Tibial nerve (tissue), 4 donors: ENCODE measurements around the gene CLDN10. TPM values are rescaled to one million over a fixed set of nuclear protein-coding genes. Genes with fewer than 3 reads are reported as not detected.

ENCODE experiments used
- DNase-seq, 2 donors: peaks; one replicate each; pipeline ENCODE4 v3.0.0-alpha.2; 2019; ENCODE audit warnings: low spot score in 2 of 2
- H3K27ac ChIP-seq, 4 donors: fragments of 200-600 bp; sonication (generic) in 3 of 4; one replicate each; pipeline ENCODE4 v1.5.1; 2017 to 2019; ENCODE audit warnings: mild to moderate bottlenecking in 1 of 4
- H3K27me3 ChIP-seq, 2 donors: fragments of 200-600 bp; sonication (generic) in 1 of 2; one replicate each; pipeline versions ENCODE4 v1.5.1 to v1.6.0; 2017 to 2019
- H3K36me3 ChIP-seq, 3 donors: fragments of 200-600 bp; sonication (generic); one replicate each; pipeline ENCODE4 v1.5.1; 2018 to 2019
- H3K4me1 ChIP-seq, 4 donors: fragments of 200-600 bp; sonication (generic) in 3 of 4; one replicate each; pipeline ENCODE4 v1.5.1; 2017 to 2019
- H3K4me3 ChIP-seq, 4 donors: fragments of 200-600 bp; sonication (generic) in 3 of 4; one replicate each; pipeline ENCODE4 v1.5.1; 2017 to 2019; ENCODE audit warnings: mild to moderate bottlenecking in 1 of 4, moderate library complexity in 1 of 4
- H3K9me3 ChIP-seq, 4 donors: fragments of 200-600 bp; sonication (generic) in 3 of 4; one replicate each; pipeline ENCODE4 v1.5.1; 2017 to 2019
- CTCF ChIP-seq, 5 experiments: fragments of 200-600 bp in 3 of 5; fragments of 450-650 bp in 2 of 5; sonication (generic) in 3 of 5; IDR thresholded peaks; one replicate each; pipeline ENCODE4 v1.5.1; 2016 to 2019; ENCODE audit warnings: antibody characterized with exemption in 5 of 5, mild to moderate bottlenecking in 3 of 5, moderate library complexity in 2 of 5
- EP300 ChIP-seq, 2 donors: sonication (generic); formaldehyde crosslinking; IDR thresholded peaks; one replicate each; pipeline ENCODE4 v1.6.1; 2017; ENCODE audit warnings: antibody characterized with exemption in 2 of 2, mild to moderate bottlenecking in 1 of 2
- POLR2A ChIP-seq, 2 donors: fragments of 450-650 bp; IDR thresholded peaks; one replicate each; pipeline ENCODE4 v1.6.1; 2017; ENCODE audit warnings: antibody characterized with exemption in 2 of 2, mild to moderate bottlenecking in 2 of 2, moderate library complexity in 2 of 2
- WGBS, 2 donors: methylation state at CpG; one replicate each; pipeline ENCODE4 v1.1.5; 2018; 5-methylcytosine and 5-hydroxymethylcytosine counted together
- total RNA-seq, 4 donors: library from RNA; depleted of rRNA; stranded (reverse); fragments of >200 nt; gene quantifications; one replicate each; pipeline ENCODE4 v1.1.0, GENCODE V29; 2016

CLDN10 gene
- total RNA-seq, 4 donors from 2014 or later = 0.44 TPM; not detected in 3

- DNase-seq = no peak
- Histone ChIP-seq H3K9me3 (no peaks in the 10 kb centered on the region), H3K27ac (no peak overlapping the region), H3K4me1 (no peaks in the 10 kb centered on the region), H3K27me3 (no peaks in the 10 kb centered on the region), H3K4me3 (no peak overlapping the region), H3K36me3 (no peaks in the 10 kb centered on the region)
- WGBS, 2 donors = 44 to 54% methylated on average over 5 of the region's 5 CpGs
- TF ChIP-seq EP300 (IDR thresholded peaks at IDR 0.05) = no peak
- TF ChIP-seq CTCF (IDR thresholded peaks at IDR 0.05) = no peak
- no peak for TF ChIP-seq POLR2A (IDR thresholded peaks at IDR 0.05)
Observed at GRCh38 chr13:95530178-95530577, 22.3 kb upstream of the CLDN10 start.

GRCh38 chr13:95533545-95534160 is 18.9 kb upstream of the CLDN10 start:
- no peak for TF ChIP-seq EP300 (IDR thresholded peaks at IDR 0.05)
- DNase-seq = no peak
- Histone ChIP-seq H3K27me3 (no peaks in the 10 kb centered on the region), H3K9me3 (no peaks in the 10 kb centered on the region), H3K36me3 (no peaks in the 10 kb centered on the region), H3K4me1 (peaks cover 0 to 4% (median 0%) of the 10 kb centered on the region in 4 donors), H3K27ac (no peak overlapping the region), H3K4me3 (no peak overlapping the region)
- WGBS, 2 donors = 37 to 39% methylated on average over 7 of the region's 7 CpGs

- Histone ChIP-seq H3K27ac (no peak overlapping the region), H3K4me3 (no peak overlapping the region), H3K9me3 (no peaks in the 10 kb centered on the region), H3K36me3 (no peaks in the 10 kb centered on the region), H3K4me1 (peaks cover 0 to 4% (median 0%) of the 10 kb centered on the region in 4 donors), H3K27me3 (no peaks in the 10 kb centered on the region)
- 86 to 89% methylated on average over 3 of the region's 3 CpGs for WGBS, 2 donors
- no peak for TF ChIP-seq EP300 (IDR thresholded peaks at IDR 0.05)
- no peak for TF ChIP-seq CTCF (IDR thresholded peaks at IDR 0.05)
- no peak for TF ChIP-seq POLR2A (IDR thresholded peaks at IDR 0.05)
- DNase-seq = no peak
Observed at GRCh38 chr13:95535243-95535642, 17.3 kb upstream of the CLDN10 start.

GRCh38 chr13:95536632-95537241 is 15.8 kb upstream of the CLDN10 start:
- 19 to 22% methylated on average over 6 of the region's 6 CpGs for WGBS, 2 donors
- H3K27ac ChIP-seq = no peak overlapping the region
- no peaks in the 10 kb centered on the region for H3K27me3 ChIP-seq
- H3K9me3 ChIP-seq = no peaks in the 10 kb centered on the region
- TF ChIP-seq POLR2A (IDR thresholded peaks at IDR 0.05) = no peak
- TF ChIP-seq CTCF (IDR thresholded peaks at IDR 0.05) = peak; percentile 17 to 41 (median 21)
- H3K4me3 ChIP-seq = no peak overlapping the region
- no peak for DNase-seq
- peaks cover 0 to 4% (median 0%) of the 10 kb centered on the region in 4 donors for H3K4me1 ChIP-seq
- no peaks in the 10 kb centered on the region for H3K36me3 ChIP-seq

- Histone ChIP-seq H3K9me3 (no peaks in the 10 kb centered on the region), H3K27ac (no peak overlapping the region), H3K27me3 (no peaks in the 10 kb centered on the region), H3K36me3 (no peaks in the 10 kb centered on the region), H3K4me1 (peaks cover 0 to 4% (median 0%) of the 10 kb centered on the region in 4 donors), H3K4me3 (no peak overlapping the region)
- WGBS, 2 donors = 30 to 32% methylated on average over 6 of the region's 6 CpGs
- TF ChIP-seq CTCF (IDR thresholded peaks at IDR 0.05) (no peak), EP300 (IDR thresholded peaks at IDR 0.05) (no peak), POLR2A (IDR thresholded peaks at IDR 0.05) (no peak)
- DNase-seq = no peak
Observed at GRCh38 chr13:95540888-95541287, 11.6 kb upstream of the CLDN10 start.
